AG04449 (cell line): Measurements from ENCODE around the gene LDB2.

Experiments
- CTCF ChIA-PET: fragments of 350-600 bp; formaldehyde crosslinking; extraction: SDS; loops from one replicate; lab custom pipeline; 2021; ENCODE audit warnings: antibody characterized with exemption; lab: Yijun Ruan, JAX
- POLR2A ChIA-PET: fragments of 400-600, 350-600 bp; formaldehyde crosslinking; extraction: SDS; loops from one replicate; lab custom pipeline; 2020; ENCODE audit warnings: antibody characterized with exemption, inconsistent platforms; lab: Yijun Ruan, JAX
- DNase-seq: peaks from one replicate; pipeline ENCODE4 v3.0.0-alpha.2; 2010; ENCODE audit warnings: low read depth, low spot score
- H3K4me3 ChIP-seq: 2 replicates; pipeline ENCODE4 v1.5.1; 2011; ENCODE audit warnings: low read depth, mild to moderate bottlenecking, control low read depth, low read length
- CTCF ChIP-seq: IDR thresholded peaks from one replicate; pipeline ENCODE4 v1.5.1; 2011; ENCODE audit warnings: mild to moderate bottlenecking, moderate library complexity, low read length, control low read depth, inconsistent platforms; ENCODE audit not compliant: insufficient read depth; ENCODE audit errors: missing control alignments

LDB2 gene

GRCh38 chr4:16759931-16760582, 138.4 kb downstream of the LDB2 start:
- no peak overlapping the region for H3K4me3 ChIP-seq
- TF ChIP-seq CTCF, result no peak
- no peak for DNase-seq
- ChIA-PET CTCF (interaction anchor here (0.9 to 1.4 kb wide), 6 partner anchors 10 to 564 kb away, joined by 3 to 4 read pairs (median 4); no protein-coding TSS in a partner anchor), POLR2A (no interaction called here)

DNA sequence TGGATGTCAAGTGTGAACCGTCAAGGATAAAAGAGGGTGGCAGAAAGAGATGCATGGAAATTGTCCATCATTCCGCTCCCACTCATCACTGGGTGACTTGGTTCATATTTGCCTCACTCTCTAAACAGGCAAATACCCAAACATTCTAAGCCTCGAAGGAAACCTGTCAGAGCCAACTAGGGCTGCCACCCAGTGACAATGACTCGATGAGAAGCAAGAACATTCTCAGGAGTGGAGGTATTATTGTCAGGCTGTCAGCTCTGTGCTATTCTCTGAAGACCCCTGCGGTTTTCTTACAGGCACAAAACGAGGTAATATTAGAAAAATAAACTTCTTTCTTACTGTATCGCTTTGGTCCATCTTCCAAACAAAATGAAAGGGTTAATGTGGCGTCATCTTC, 139.6 kb downstream of the LDB2 start:
- no peak overlapping the region for H3K4me3 ChIP-seq
- TF ChIP-seq CTCF, result no peak
- no peak for DNase-seq
- POLR2A ChIA-PET, result no interaction called here
- CTCF ChIA-PET, result interaction anchor here (1.0 kb wide), 1 partner anchor 566 kb away, joined by 3 read pairs; no protein-coding TSS in a partner anchor

DNA sequence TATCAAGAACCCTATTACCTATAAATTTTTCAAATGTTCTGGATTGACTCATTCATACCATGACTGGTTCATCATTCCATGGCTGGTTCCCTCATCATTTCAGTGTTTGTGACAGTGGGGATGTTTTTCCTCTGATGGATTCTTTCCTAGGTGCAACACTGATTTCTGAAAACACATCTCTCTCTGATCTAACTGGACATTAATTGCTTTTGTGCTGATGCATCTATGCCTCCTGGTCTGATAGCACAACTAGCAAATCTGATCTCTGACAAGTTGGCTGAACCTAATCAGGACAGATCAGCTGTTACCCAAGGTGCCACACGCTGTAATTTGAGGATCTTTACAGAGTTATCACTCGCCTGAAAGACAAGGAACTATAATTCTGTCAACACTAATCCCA, 140.2 kb downstream of the LDB2 start:
- H3K4me3 ChIP-seq, result no peak overlapping the region
- POLR2A ChIA-PET, result no interaction called here
- TF ChIP-seq CTCF, result no peak
- no peak for DNase-seq
- CTCF ChIA-PET, result no interaction called here

DNA sequence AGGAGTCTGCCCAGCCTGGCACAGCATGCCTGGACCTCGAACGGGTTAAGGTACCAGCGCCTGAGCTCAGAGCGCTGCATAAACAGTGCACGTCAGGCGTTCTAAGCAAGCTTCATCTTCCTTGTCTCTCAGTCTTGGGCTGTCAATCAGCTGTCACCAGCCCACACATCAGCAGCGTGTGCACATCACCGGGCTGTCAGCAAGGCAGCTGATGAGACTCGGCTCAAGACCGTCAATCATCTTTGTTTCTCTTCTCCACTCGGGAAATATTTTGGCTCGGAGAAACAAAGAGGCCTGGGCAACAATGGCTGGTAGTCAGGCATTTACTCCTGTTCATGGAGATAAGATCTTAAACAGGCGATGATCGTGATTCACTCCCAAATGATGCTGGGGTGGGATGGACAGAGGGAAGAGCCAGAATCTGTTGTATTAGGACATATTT, 141.3 kb downstream of the LDB2 start:
- no peak overlapping the region for H3K4me3 ChIP-seq
- ChIA-PET POLR2A (no interaction called here), CTCF (interaction anchor here (0.8 to 2.3 kb wide), 4 partner anchors 7 to 567 kb away, joined by 3 to 6 read pairs (median 4); no protein-coding TSS in a partner anchor)
- DNase-seq, result no peak
- TF ChIP-seq CTCF, result no peak

DNA sequence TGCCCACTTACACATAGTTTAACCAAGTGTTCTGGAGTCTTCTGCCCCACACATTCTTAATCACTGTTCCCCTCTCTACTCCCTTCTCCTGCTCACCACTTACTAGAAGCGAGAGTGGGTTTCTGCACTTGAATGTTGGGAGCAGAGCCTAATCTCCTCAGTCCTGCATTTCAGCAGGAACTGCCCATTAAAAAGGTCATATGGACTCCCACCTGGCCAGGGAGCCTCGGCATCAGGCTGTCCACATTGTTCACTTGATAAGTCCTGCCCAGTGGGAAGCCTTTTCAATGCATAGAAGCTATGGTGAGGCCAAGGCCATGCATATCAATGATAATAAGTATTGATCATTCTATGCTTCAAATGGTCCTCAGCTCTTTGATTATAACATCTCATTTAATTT, 144.3 kb downstream of the LDB2 start:
- ChIA-PET CTCF (no interaction called here), POLR2A (no interaction called here)
- no peak for DNase-seq
- TF ChIP-seq CTCF, result no peak
- H3K4me3 ChIP-seq, result no peak overlapping the region

- no peak for TF ChIP-seq CTCF
- POLR2A ChIA-PET, result no interaction called here
- CTCF ChIA-PET, result interaction anchor here (1.0 kb wide), 1 partner anchor 23 kb away, joined by 3 read pairs; no protein-coding TSS in a partner anchor
- no peak for DNase-seq
- H3K4me3 ChIP-seq, result no peak overlapping the region
Observed at GRCh38 chr4:16752150-16752549, 146.3 kb downstream of the LDB2 start.
